22Rv1 (cell line): ENCODE results near the gene DUSP12.

Source experiments
- CTCF ChIP-seq: fragments of 450-650 bp; IDR thresholded peaks from 2 replicates; pipeline ENCODE4 v1.5.1; 2017; ENCODE audit warnings: mild to moderate bottlenecking
- ZFX ChIP-seq: fragments of 450-650 bp; IDR thresholded peaks from 2 replicates; pipeline ENCODE4 v1.6.1; 2017; ENCODE audit warnings: antibody characterized with exemption, borderline replicate concordance

- TF ChIP-seq CTCF (no peak), ZFX (no peak)
Observed at GRCh38 chr1:161777261-161777660, 27.7 kb downstream of the DUSP12 start.
